Neural cell (in vitro differentiated cells): ENCODE measurements around the gene DBN1. TPM values are rescaled to one million over a fixed set of nuclear protein-coding genes. Genes with fewer than 3 reads are reported as not detected.

Experiments
- H2AFZ ChIP-seq: fragments of 200-600, 300-800 bp; sonication (generic), shearing (Covaris generic); 2 replicates; pipeline ENCODE4 v1.6.0; 2014; ENCODE audit warnings: low read depth, mild to moderate bottlenecking, antibody characterized with exemption, low read length, moderate library complexity
- H3F3A ChIP-seq: fragments of 200-600 bp; shearing (Covaris generic); 2 replicates; pipeline ENCODE4 v1.6.1; 2016; ENCODE audit warnings: mild to moderate bottlenecking, moderate library complexity, mixed read lengths, antibody characterized with exemption, low read length; ENCODE audit not compliant: insufficient read depth, poor library complexity, severe bottlenecking
- H3K27ac ChIP-seq: fragments of 200-600, 300-800 bp; sonication (generic), shearing (Covaris generic); 2 replicates; pipeline ENCODE4 v1.5.1; 2014; ENCODE audit warnings: mild to moderate bottlenecking, low read length, moderate library complexity
- H3K27me3 ChIP-seq: fragments of 300-800, 200-600 bp; sonication (generic), shearing (Covaris generic); 2 replicates; pipeline ENCODE4 v1.6.0; 2014; ENCODE audit warnings: mild to moderate bottlenecking, low read depth, low read length, moderate library complexity; ENCODE audit not compliant: insufficient read depth
- H3K36me3 ChIP-seq: fragments of 300-800, 200-600 bp; sonication (generic), shearing (Covaris generic); 2 replicates; pipeline ENCODE4 v1.5.1; 2014; ENCODE audit warnings: mild to moderate bottlenecking, antibody characterized with exemption, low read length, moderate library complexity; ENCODE audit not compliant: insufficient read depth
- H3K4me2 ChIP-seq: fragments of 300-800, 200-600 bp; sonication (generic), shearing (Covaris generic); 2 replicates; pipeline ENCODE4 v1.6.0; 2014; ENCODE audit warnings: mild to moderate bottlenecking, low read length
- H3K4me3 ChIP-seq: fragments of 300-800, 200-600 bp; sonication (generic), shearing (Covaris generic); 2 replicates; pipeline ENCODE4 v1.5.1; 2014; ENCODE audit warnings: mild to moderate bottlenecking, low read length, moderate library complexity
- H3K79me2 ChIP-seq: fragments of 200-600 bp; shearing (Covaris generic); replicated peaks from 2 replicates; pipeline ENCODE4 v1.6.0; 2014; ENCODE audit warnings: mild to moderate bottlenecking, low read length, moderate library complexity; ENCODE audit not compliant: insufficient read depth
- H3K9ac ChIP-seq: fragments of 300-800, 200-600 bp; sonication (generic), shearing (Covaris generic); 2 replicates; pipeline ENCODE4 v1.6.1; 2016; ENCODE audit warnings: mild to moderate bottlenecking, low read length, mixed read lengths
- H3K9me2 ChIP-seq: fragments of 200-600 bp; shearing (Covaris generic); 2 replicates; pipeline ENCODE4 v1.6.1; 2016; ENCODE audit warnings: mild to moderate bottlenecking, low read length, mixed read lengths; ENCODE audit not compliant: insufficient read depth
- H3K9me3 ChIP-seq: fragments of 200-600, 300-800 bp; sonication (generic), shearing (Covaris generic); 2 replicates; pipeline ENCODE4 v1.6.1; 2016; ENCODE audit warnings: mild to moderate bottlenecking, mixed run types, low read length, moderate library complexity, mixed read lengths
- H4K20me1 ChIP-seq: fragments of 200-600 bp; shearing (Covaris generic); 2 replicates; pipeline ENCODE4 v1.6.1; 2016; ENCODE audit warnings: mild to moderate bottlenecking, mixed run types; ENCODE audit not compliant: insufficient read depth
- CTCF ChIP-seq: fragments of 450-650 bp; IDR thresholded peaks from 2 replicates; pipeline ENCODE4 v1.5.1; 2014; ENCODE audit warnings: antibody characterized with exemption, mild to moderate bottlenecking, moderate library complexity; ENCODE audit not compliant: poor library complexity, severe bottlenecking
- EP300 ChIP-seq: fragments of 450-650 bp; conservative IDR thresholded peaks from 2 replicates; pipeline ENCODE4 v1.6.1; 2014; ENCODE audit warnings: antibody characterized with exemption, mild to moderate bottlenecking, moderate library complexity; ENCODE audit not compliant: poor library complexity, severe bottlenecking
- EZH2 ChIP-seq: fragments of 200-600, 300-800 bp; shearing (Covaris generic), sonication (generic); IDR thresholded peaks from 2 replicates; pipeline ENCODE4 v1.6.1; 2014; ENCODE audit warnings: antibody characterized with exemption, low read length, borderline replicate concordance, mild to moderate bottlenecking; ENCODE audit not compliant: insufficient read depth, poor library complexity, severe bottlenecking
- MXI1 ChIP-seq: fragments of 450-650 bp; conservative IDR thresholded peaks from 2 replicates; pipeline ENCODE4 v1.6.1; 2014; ENCODE audit warnings: antibody characterized with exemption, mild to moderate bottlenecking; ENCODE audit not compliant: poor library complexity, severe bottlenecking
- POLR2AphosphoS5 ChIP-seq: IDR thresholded peaks from 2 replicates; pipeline ENCODE4 v1.6.1; 2012
- RAD21 ChIP-seq: fragments of 450-650 bp; conservative IDR thresholded peaks from 2 replicates; pipeline ENCODE4 v1.6.1; 2014; ENCODE audit warnings: antibody characterized with exemption, mild to moderate bottlenecking, moderate library complexity
- REST ChIP-seq: IDR thresholded peaks from 2 replicates; pipeline ENCODE4 v1.6.1; 2012; ENCODE audit warnings: borderline replicate concordance
- SMC3 ChIP-seq: fragments of 450-650 bp; conservative IDR thresholded peaks from 2 replicates; pipeline ENCODE4 v1.6.1; 2014; ENCODE audit warnings: antibody characterized with exemption, mild to moderate bottlenecking, moderate library complexity; ENCODE audit not compliant: poor library complexity
- TAF1 ChIP-seq: IDR thresholded peaks from 2 replicates; pipeline ENCODE4 v1.6.1; 2012; ENCODE audit warnings: low read depth
- polyA plus RNA-seq: library from polyadenylated mRNA; depleted of rRNA; stranded (reverse); fragments of >200 nt; gene quantifications from 2 replicates; pipeline ENCODE4 v1.2.3, GENCODE V29; 2014

Gene DBN1
- polyA plus RNA-seq, 1 donor from 2014 or later, result 319 TPM

GRCh38 chr5:177448244-177448950, 25.0 kb downstream of the DBN1 start:
- Histone ChIP-seq H2AFZ (no peak overlapping the region), H3K9ac (peak overlapping the region; percentile 91), H3K27me3 (no peaks in the 10 kb centered on the region), H3F3A (no peaks in the 10 kb centered on the region), H3K9me3 (no peaks in the 10 kb centered on the region), H3K79me2 (peaks cover 36% of the 10 kb centered on the region), H3K27ac (peak overlapping the region; percentile 70), H3K9me2 (no peaks in the 10 kb centered on the region), H4K20me1 (no peaks in the 10 kb centered on the region), H3K4me2 (peak overlapping the region; percentile 92), H3K36me3 (no peaks in the 10 kb centered on the region), H3K4me3 (peak overlapping the region; percentile 97)
- TF ChIP-seq SMC3, result no peak
- TF ChIP-seq CTCF, result no peak
- no peak for TF ChIP-seq EP300
- no peak for TF ChIP-seq EZH2

GRCh38 chr5:177447611-177448243, 25.7 kb downstream of the DBN1 start:
- Histone ChIP-seq H3K4me2 (peak overlapping the region; percentile 92), H3F3A (no peaks in the 10 kb centered on the region), H3K36me3 (no peaks in the 10 kb centered on the region), H3K27me3 (no peaks in the 10 kb centered on the region), H3K4me3 (peak overlapping the region; percentile 97), H3K27ac (peak overlapping the region; percentile 70), H3K9ac (peak overlapping the region; percentile 91), H3K9me3 (no peaks in the 10 kb centered on the region), H2AFZ (no peak overlapping the region), H3K9me2 (no peaks in the 10 kb centered on the region), H4K20me1 (no peaks in the 10 kb centered on the region), H3K79me2 (peaks cover 36% of the 10 kb centered on the region)
- no peak for TF ChIP-seq EP300
- no peak for TF ChIP-seq SMC3
- no peak for TF ChIP-seq MXI1
- no peak for TF ChIP-seq POLR2AphosphoS5
- TF ChIP-seq EZH2, result no peak
- TF ChIP-seq REST, result no peak
- TF ChIP-seq CTCF, result no peak
- TF ChIP-seq TAF1, result no peak
- no peak for TF ChIP-seq RAD21
